Gastroesophageal sphincter (tissue), 3 donors: ENCODE data around the gene TBC1D9.

Source experiments
- POLR2A ChIP-seq, 2 donors: fragments of 450-650 bp; IDR thresholded peaks; one replicate each; pipeline ENCODE4 v1.6.1; 2017; ENCODE audit warnings: antibody characterized with exemption in 2 of 2, mild to moderate bottlenecking in 2 of 2, moderate library complexity in 1 of 2
- TF ChIP-seq, protein P1 (sequence below), 4 experiments: fragments of 200-600 bp in 2 of 4; fragments of 450-650 bp in 2 of 4; sonication (generic) in 1 of 4; IDR thresholded peaks; one replicate each; pipeline ENCODE4 v1.5.1; 2017 to 2019; ENCODE audit warnings: antibody characterized with exemption in 4 of 4, mild to moderate bottlenecking in 2 of 4, moderate library complexity in 2 of 4

DNA sequence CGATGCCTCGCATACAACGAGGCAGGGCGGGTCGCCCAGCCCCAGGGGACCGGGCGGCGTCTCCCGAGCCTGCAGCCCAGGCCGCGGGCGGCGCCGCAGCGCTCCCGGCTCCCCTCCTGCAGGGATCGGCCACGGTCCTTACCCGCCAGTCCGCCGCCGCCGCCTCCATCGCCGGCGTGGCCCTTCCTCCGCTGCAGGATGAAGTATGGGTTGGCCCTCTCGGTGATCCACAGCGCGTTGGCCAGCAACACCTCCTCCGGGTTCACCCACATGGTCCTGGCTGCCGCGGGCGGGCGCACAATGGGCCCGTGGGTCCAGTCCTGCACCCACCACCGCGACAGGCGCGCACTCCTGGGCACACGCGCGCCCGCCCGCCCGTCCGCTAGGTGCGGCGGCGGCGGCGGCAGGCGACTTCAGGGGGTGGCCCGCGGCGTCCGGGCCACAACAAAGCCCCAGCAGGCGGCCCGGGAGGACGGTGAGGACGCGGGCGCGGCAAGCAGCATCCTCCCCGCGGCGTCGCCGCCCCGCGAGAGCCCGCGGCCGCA is 339 bp downstream of the TBC1D9 start:
- peak in 1 of 2 donors; percentile 34 for TF ChIP-seq POLR2A (IDR thresholded peaks at IDR 0.05)
- TF ChIP-seq, protein P1, sequence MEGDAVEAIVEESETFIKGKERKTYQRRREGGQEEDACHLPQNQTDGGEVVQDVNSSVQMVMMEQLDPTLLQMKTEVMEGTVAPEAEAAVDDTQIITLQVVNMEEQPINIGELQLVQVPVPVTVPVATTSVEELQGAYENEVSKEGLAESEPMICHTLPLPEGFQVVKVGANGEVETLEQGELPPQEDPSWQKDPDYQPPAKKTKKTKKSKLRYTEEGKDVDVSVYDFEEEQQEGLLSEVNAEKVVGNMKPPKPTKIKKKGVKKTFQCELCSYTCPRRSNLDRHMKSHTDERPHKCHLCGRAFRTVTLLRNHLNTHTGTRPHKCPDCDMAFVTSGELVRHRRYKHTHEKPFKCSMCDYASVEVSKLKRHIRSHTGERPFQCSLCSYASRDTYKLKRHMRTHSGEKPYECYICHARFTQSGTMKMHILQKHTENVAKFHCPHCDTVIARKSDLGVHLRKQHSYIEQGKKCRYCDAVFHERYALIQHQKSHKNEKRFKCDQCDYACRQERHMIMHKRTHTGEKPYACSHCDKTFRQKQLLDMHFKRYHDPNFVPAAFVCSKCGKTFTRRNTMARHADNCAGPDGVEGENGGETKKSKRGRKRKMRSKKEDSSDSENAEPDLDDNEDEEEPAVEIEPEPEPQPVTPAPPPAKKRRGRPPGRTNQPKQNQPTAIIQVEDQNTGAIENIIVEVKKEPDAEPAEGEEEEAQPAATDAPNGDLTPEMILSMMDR (IDR thresholded peaks at IDR 0.05), result peak in 3 of 4 experiments; percentile 13 to 29 (median 25)
